SJSA1 (cell line): ENCODE measurements around the gene RASAL2. TPM values are rescaled to one million over a fixed set of nuclear protein-coding genes. Genes with fewer than 3 reads are reported as not detected.

Experiments used
- DNase-seq, 2 experiments: peaks; one replicate each; pipeline ENCODE4 v3.0.0-alpha.2; 2015 to 2020; ENCODE audit warnings: low spot score in 2 of 2, low read depth in 1 of 2
- H3K27ac ChIP-seq: fragments of 250-450 bp; sonication (Bioruptor Pico); 2 replicates; pipeline ENCODE4 v1.5.1; 2020; ENCODE audit warnings: mild to moderate bottlenecking, moderate library complexity
- H3K27me3 ChIP-seq: fragments of 250-450 bp; sonication (Bioruptor Pico); replicated peaks from 2 replicates; pipeline ENCODE4 v1.5.1; 2020; ENCODE audit warnings: mild to moderate bottlenecking, moderate library complexity
- H3K36me3 ChIP-seq: fragments of 250-450 bp; sonication (Bioruptor Pico); 2 replicates; pipeline ENCODE4 v1.5.1; 2020; ENCODE audit warnings: mild to moderate bottlenecking
- H3K4me1 ChIP-seq: fragments of 250-450 bp; sonication (Bioruptor Pico); replicated peaks from 2 replicates; pipeline ENCODE4 v1.6.1; 2021; ENCODE audit warnings: mild to moderate bottlenecking
- H3K4me3 ChIP-seq: fragments of 250-450 bp; sonication (Bioruptor Pico); 2 replicates; pipeline ENCODE4 v1.5.1; 2020; ENCODE audit warnings: mild to moderate bottlenecking
- H3K9me3 ChIP-seq: fragments of 250-450 bp; sonication (Bioruptor Pico); replicated peaks from 2 replicates; pipeline ENCODE4 v1.5.1; 2020; ENCODE audit warnings: mild to moderate bottlenecking
- total RNA-seq: library from RNA; depleted of rRNA; stranded (reverse); fragments of >200 nt; shearing (Covaris generic); gene quantifications from 2 replicates; pipeline ENCODE4 v1.2.3, GENCODE V29; 2014

The RASAL2 gene
- total RNA-seq, 1 experiment from 2014 or later, result 25.4 TPM

DNA sequence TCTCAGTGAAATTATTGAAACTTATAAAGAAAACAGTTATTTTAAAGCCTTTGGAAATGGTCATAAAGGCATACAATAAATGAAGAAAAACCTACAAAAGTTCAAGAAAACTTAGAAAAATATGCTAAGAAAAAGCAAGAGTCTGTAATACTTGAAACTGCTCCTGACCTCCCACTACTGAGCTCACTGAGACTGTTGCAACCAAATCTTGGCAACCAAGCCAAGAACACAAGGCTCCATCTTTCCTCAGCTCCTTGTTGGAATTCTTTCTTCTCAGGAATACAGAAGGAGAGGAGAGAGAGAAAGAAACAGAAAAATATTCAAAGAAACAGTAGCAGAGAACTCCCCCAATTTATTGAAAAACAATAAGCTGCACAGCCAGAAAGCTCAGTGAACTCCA lies 160.5 kb downstream of the RASAL2 start:
- H3K27ac ChIP-seq, result no peak overlapping the region
- DNase-seq, result no peak
- no peaks in the 10 kb centered on the region; the same call in 1 of the 2 replicates for H3K4me1 ChIP-seq
- no peaks in the 10 kb centered on the region; the same call in 1 of the 2 replicates for H3K36me3 ChIP-seq
- no peaks in the 10 kb centered on the region for H3K9me3 ChIP-seq
- H3K27me3 ChIP-seq, result no peaks in the 10 kb centered on the region
- H3K4me3 ChIP-seq, result no peak overlapping the region

DNA sequence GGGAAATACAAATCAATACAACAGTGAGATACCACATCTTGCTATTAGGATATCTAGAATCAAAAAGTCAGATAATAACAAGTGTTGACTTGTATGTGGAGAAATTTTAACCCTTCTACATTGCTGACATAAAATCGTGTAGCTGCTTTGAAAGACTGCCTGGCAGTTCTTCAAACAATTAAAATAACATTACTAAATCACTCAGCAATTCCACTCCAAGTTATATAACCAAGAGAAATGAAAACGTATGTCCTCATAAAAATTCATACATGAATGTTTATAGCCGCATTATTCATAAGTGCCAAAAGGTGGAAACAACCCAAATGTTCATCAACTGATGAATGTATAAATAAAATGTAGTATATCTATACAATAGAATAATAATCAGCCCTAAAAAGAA lies 164.6 kb downstream of the RASAL2 start:
- DNase-seq, result no peak
- Histone ChIP-seq H3K9me3 (no peaks in the 10 kb centered on the region), H3K27ac (no peak overlapping the region)

GRCh38 chr1:178262120-178262500 lies 168.2 kb downstream of the RASAL2 start:
- Histone ChIP-seq H3K27me3 (no peaks in the 10 kb centered on the region), H3K9me3 (no peaks in the 10 kb centered on the region), H3K27ac (peak overlapping the region; percentile 78), H3K4me1 (peaks cover 39% of the 10 kb centered on the region), H3K36me3 (no peaks in the 10 kb centered on the region), H3K4me3 (no peak overlapping the region)
- DNase-seq, result peak in 1 of 2 experiments; percentile 67

More for the DNA sequence above, 164.6 kb downstream of the RASAL2 start:
- H3K36me3 ChIP-seq, result no peaks in the 10 kb centered on the region; the same call in 1 of the 2 replicates
- H3K4me1 ChIP-seq, result peaks cover 29% of the 10 kb centered on the region
- no peak overlapping the region for H3K4me3 ChIP-seq
- H3K27me3 ChIP-seq, result no peaks in the 10 kb centered on the region

- Histone ChIP-seq H3K9me3 (no peaks in the 10 kb centered on the region), H3K4me3 (no peak overlapping the region), H3K27ac (peak overlapping the region; percentile 6; the same call in 1 of the 2 replicates), H3K27me3 (no peaks in the 10 kb centered on the region), H3K36me3 (no peaks in the 10 kb centered on the region), H3K4me1 (peaks cover 51% of the 10 kb centered on the region)
- DNase-seq, result no peak
These were observed 169.4 kb downstream of the RASAL2 start for GRCh38 chr1:178263341-178263740.

GRCh38 chr1:178266113-178266512 lies 172.2 kb downstream of the RASAL2 start:
- DNase-seq, result no peak
- Histone ChIP-seq H3K4me3 (no peak overlapping the region), H3K27me3 (no peaks in the 10 kb centered on the region), H3K4me1 (peaks cover 61% of the 10 kb centered on the region), H3K9me3 (no peaks in the 10 kb centered on the region), H3K36me3 (0 out of 2 replicates have a peak, but pooled peaks cover 4% of the 10 kb centered on the region), H3K27ac (no peak overlapping the region)

GRCh38 chr1:178266619-178267066 lies 172.7 kb downstream of the RASAL2 start:
- Histone ChIP-seq H3K4me1 (peaks cover 61% of the 10 kb centered on the region), H3K9me3 (no peaks in the 10 kb centered on the region), H3K27ac (0 out of 2 replicates have a peak overlapping the region, but pooled peaks have one; percentile 73), H3K4me3 (no peak overlapping the region), H3K36me3 (0 out of 2 replicates have a peak, but pooled peaks cover 4% of the 10 kb centered on the region), H3K27me3 (no peaks in the 10 kb centered on the region)
- no peak for DNase-seq

DNA sequence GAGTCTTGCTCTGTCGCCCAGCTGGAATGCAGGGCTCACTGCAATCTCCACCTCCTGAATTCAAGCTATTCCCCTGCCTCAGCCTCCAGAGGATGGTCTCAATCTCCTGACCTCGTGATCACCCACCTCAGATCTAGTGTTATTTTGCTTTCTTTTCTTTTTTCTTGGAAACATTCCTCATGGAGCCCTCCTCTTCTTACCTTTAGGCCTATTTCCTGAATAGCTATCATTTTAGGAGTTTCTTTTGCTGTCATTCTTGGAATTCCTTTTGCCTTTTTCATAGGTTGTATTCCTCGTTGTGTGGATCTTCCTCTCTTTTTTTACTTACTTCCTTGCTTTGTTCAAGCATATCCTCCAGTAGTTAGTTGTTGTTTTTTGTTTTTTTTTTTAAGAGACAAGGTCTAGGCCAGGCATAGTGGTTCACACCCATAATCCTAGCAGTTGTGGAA lies 173.8 kb downstream of the RASAL2 start:
- 0 out of 2 replicates have a peak, but pooled peaks cover 4% of the 10 kb centered on the region for H3K36me3 ChIP-seq
- no peak overlapping the region for H3K4me3 ChIP-seq
- DNase-seq, result peak; percentile 59 to 90
- H3K27ac ChIP-seq, result peak overlapping the region; percentile 73
- no peaks in the 10 kb centered on the region for H3K27me3 ChIP-seq
- peaks cover 56% of the 10 kb centered on the region for H3K4me1 ChIP-seq
- H3K9me3 ChIP-seq, result no peaks in the 10 kb centered on the region

GRCh38 chr1:178271471-178271870 lies 177.6 kb downstream of the RASAL2 start:
- no peak overlapping the region for H3K4me3 ChIP-seq
- peaks cover 68% of the 10 kb centered on the region for H3K4me1 ChIP-seq
- no peaks in the 10 kb centered on the region for H3K27me3 ChIP-seq
- H3K36me3 ChIP-seq, result peaks cover 10% of the 10 kb centered on the region; the same call in 1 of the 2 replicates
- H3K27ac ChIP-seq, result peak overlapping the region; percentile 18; the same call in 1 of the 2 replicates
- no peaks in the 10 kb centered on the region for H3K9me3 ChIP-seq
- no peak for DNase-seq

GRCh38 chr1:178273707-178274410 lies 180.0 kb downstream of the RASAL2 start:
- no peak overlapping the region for H3K4me3 ChIP-seq
- peaks cover 14% of the 10 kb centered on the region for H3K36me3 ChIP-seq
- peak in 1 of 2 experiments; percentile 46 for DNase-seq
- no peaks in the 10 kb centered on the region for H3K9me3 ChIP-seq
- peak overlapping the region; percentile 15; the same call in 1 of the 2 replicates for H3K27ac ChIP-seq
- H3K4me1 ChIP-seq, result peaks cover 44% of the 10 kb centered on the region
- H3K27me3 ChIP-seq, result no peaks in the 10 kb centered on the region

DNA sequence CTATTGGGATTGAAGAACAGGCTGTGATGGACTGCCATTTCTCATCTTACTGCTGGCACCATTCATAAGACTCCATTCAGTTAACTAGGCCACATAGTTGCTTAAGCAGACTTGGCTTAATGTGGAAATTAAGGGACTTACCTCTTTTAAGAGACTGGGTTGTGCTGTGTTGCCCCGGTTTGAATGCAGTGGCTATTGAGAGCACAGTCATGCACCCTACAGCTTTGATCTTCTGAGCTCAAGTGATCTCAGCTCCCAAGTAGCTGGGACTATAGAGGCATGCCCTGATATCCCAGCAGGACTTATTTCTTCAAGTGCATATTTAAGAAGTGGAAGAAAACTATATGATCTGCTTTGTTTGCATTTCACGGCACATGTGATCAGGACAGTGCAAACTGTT lies 181.1 kb downstream of the RASAL2 start:
- Histone ChIP-seq H3K27ac (no peak overlapping the region), H3K9me3 (no peaks in the 10 kb centered on the region), H3K4me3 (no peak overlapping the region), H3K27me3 (no peaks in the 10 kb centered on the region), H3K36me3 (peaks cover 14% of the 10 kb centered on the region), H3K4me1 (peaks cover 39% of the 10 kb centered on the region)
- DNase-seq, result no peak

GRCh38 chr1:178275553-178275952 lies 181.6 kb downstream of the RASAL2 start:
- no peak overlapping the region for H3K27ac ChIP-seq
- H3K9me3 ChIP-seq, result no peaks in the 10 kb centered on the region
- no peak for DNase-seq
- H3K36me3 ChIP-seq, result peaks cover 14% of the 10 kb centered on the region
- no peak overlapping the region for H3K4me3 ChIP-seq
- H3K4me1 ChIP-seq, result peaks cover 39% of the 10 kb centered on the region
- no peaks in the 10 kb centered on the region for H3K27me3 ChIP-seq

DNA sequence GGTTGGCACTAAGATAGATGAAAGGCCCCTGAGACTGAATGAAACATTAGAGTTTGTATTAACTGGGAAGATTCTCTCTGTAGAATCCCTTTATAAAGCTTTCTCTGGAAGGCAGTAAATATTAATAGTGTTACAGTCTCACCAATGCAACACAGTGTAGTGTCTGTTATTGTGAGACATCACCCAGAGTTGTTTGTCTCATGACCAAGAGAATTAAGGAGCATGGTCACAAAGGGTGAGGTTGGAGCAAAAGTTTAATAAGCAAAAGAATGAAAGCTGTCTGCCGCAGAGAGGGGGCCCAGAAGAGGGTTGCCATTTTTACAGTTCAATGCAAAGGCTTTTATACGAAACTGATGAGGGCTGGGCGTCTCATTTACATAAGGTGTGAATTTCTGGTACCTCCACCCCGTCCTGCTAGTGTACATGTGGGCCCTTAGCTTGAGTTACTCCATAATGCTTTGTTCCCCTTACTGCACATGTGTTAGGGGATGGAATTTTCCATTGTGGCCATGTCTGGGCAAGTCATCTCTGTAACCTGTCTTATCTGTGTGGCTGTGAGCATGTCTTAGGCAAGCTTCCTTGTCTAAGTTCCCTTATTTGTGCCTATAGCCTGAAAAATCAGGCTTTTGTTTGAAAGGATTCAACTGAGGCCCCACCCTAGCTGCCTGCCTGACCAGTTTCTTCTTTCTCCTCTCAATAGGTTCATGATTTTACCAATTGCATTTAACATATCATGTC lies 184.1 kb downstream of the RASAL2 start:
- peaks cover 40% of the 10 kb centered on the region for H3K4me1 ChIP-seq
- H3K4me3 ChIP-seq, result no peak overlapping the region
- H3K9me3 ChIP-seq, result no peaks in the 10 kb centered on the region
- H3K27me3 ChIP-seq, result no peaks in the 10 kb centered on the region
- no peak for DNase-seq
- H3K36me3 ChIP-seq, result peaks cover 10% of the 10 kb centered on the region
- H3K27ac ChIP-seq, result no peak overlapping the region

DNA sequence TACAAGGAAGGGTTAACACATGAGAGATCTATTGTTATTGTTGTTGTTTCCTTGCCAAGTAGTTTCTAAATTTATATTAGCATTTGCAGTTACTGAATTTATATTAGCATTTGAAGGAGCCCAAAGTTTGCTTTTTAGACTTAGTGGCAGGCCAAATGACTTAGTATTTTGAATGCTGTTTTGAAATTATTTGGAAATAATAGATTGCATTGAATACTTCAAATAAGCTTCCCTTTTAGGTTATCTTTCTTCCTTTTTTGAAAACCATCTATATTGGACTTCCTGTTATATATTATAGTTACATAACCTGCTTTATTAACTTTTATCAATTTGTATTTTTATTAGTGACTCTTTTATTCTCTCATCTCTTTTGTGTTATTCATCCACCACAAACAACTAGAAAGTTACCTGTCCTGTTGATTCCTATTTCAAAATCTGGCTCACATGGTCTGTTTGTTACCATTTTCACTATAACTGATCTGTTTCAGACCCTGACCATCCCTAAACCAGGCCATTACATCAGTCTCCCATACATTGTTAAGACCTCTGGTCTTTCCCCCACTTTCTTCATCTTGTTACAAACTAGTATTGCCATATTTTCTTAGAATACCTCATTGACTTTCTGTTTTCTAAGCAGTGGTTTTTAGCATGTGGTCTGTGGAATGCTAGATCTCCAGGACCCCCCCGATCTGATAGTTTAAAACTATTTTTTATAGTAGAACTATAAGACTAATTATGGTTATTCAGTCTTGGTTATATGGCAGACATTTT lies 185.2 kb downstream of the RASAL2 start:
- Histone ChIP-seq H3K27me3 (no peaks in the 10 kb centered on the region), H3K9me3 (no peaks in the 10 kb centered on the region), H3K4me3 (no peak overlapping the region), H3K4me1 (peaks cover 42% of the 10 kb centered on the region), H3K27ac (no peak overlapping the region), H3K36me3 (peaks cover 10% of the 10 kb centered on the region)
- no peak for DNase-seq
